Activated CD4-positive, alpha-beta T cell treated with anti-CD3 and anti-CD28 coated beads for 48 hours (primary cell): Measurements from ENCODE around the gene PPM1J.
"Not testable (repeated sequence)": the region's sequence is repeated elsewhere in the genome, so short reads cannot be mapped to it uniquely, and the experiment has no call there.

ENCODE experiments used
- DNase-seq: peaks from one replicate; pipeline ENCODE4 v3.0.0-alpha.2; 2020

Gene PPM1J

DNA sequence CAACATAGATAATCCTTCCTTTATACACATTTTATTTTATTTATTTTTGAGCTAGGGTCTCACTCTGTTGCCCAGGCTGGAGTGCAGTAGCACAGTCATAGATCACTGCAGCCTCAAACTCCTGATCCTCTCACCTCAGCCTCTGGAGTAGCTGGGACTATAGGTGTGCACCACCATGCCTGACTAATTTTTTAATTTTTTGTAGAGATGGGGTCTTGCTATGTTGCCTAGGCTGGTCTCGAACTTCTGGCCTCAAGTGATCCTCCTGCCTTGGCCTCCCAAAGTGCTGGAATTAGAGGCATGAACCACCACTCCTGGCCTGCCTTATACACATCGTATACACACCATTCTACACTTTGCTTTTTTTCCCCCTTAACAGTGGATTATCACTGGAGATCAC, 6.2 kb upstream of the PPM1J start:
- not testable (repeated sequence) for DNase-seq

DNA sequence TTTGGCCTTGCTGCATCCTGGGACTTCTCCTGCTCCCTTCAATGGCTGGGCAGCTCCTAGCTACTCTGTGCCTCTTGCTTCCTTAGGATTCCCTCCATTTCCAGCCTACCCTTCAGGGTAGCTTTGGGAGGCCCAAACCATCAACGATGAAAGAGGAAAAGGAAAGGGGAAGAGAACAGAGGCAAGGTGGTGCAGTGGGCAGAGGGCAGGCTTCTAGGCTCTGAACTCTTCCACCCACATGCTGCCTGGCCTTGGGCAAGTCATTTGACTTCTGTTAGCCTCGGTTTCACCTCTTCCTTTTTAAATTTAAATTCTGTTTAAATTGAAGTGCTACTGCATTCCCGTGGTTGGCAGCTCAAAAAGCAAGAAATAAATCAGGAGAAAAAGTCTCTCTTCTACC, 5.7 kb upstream of the PPM1J start:
- DNase-seq: no peak

DNA sequence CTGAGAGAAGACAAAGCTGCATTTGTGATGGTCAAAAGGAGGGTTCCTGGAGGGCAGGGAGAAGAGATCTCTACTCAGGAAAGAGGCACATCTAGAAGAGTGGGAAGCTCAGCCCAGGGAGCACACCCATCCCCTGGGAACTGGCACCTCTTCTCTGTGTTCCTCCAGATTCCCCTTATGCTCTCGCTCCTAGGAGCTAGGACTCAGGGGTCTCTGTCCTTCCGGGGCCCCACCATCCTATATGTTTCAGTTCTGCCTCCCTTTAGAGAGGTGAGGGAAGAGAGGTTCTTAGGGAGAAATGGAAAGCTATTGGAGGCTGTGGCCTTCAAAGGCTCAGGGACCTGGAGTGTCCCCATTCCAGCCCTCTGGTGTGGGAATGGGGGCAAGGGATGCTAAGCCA, 4.6 kb upstream of the PPM1J start:
- no peak for DNase-seq

DNA sequence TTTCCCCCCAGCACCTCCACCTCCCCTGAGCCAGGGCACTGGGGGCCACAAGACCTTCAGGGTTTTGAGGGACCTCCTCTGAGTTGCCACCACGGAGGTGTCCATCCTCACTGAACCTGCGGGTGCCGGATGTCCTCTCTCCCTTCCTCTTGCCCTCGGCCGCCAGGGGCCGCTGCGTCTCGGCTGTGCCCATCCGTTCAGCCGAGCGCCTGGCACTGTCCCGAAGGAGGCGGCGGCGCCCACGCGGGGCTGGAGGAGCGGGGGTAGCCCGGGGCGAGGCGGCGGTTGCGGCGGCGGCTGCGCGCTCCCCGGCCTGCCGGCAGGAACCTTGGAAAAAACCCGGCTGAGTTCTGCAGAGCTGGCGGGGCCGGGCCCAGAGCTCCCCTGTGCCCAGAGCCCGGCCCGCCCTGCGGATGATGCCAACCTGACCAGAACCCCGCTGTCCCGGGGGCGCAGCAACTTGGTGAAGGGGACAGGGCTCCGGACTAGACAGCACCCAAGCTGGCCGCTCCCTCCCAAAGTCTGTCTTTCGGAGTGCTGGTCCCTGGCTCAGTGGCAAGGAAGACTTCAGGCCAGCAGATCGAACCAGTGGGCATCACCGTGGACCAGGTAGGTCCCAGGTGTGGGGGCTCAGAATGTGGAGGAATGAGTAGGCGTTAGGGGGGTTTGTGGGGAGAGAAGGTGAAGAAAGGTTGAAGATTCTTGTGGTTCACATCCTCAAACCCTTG, 3.7 kb upstream of the PPM1J start:
- peak; percentile 87 for DNase-seq

DNA sequence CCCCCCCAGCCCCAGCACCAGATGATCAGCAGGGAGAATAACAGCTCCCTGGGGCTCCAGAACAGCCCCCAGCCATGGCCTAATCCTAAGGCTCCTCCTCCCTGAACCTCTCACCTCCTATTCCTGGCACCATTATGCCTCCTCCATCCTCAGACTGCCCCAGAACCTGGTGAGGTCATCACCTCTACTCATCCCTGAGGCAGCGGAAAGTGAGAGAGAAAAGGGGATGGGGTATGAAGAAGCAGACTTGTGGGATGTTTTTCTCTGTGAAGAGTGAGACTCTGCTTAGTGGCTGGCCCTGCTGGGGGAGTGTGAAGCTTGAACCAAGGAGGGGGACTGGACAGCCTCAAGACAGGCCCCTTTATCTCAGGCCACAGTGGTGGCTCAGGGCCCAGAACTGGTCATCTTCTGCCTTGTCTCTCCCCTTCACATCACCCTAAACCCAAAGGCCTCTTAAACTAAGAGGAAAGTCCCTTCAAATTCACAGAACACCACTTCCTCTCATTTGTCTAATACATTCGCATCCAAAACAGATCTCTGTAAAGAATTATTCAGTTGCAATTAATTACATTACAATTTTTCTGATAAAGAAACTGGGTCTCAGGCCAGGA, 2.2 kb upstream of the PPM1J start:
- no peak for DNase-seq

DNA sequence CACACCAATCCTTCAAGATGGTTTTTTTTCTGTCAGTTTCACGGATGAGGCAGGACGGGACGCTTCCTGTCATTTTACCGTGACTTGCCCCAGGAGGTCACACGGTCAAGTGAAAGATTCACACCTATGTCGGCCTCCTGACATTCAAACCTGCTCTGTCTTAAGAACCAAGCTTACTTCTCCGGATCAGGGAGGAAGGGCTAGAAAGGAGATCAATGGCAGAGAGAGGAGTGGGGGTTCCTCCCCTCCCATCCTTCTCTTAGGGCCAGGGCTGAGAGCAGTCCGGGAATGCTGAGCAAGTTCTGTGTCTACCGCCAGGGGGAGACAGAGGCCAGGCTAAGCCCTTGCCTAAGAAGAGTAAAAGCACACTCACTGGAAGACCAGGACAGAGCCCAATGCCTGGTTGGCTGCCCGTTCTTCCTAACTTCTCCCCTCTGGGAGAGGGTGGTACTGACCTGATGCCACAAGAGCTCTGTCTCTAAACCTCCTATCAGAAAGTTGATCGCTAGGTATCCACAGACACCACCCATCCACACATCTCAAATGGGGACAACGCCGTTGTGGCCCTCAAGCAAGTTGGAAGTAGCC, 1.1 kb upstream of the PPM1J start:
- DNase-seq: peak; percentile 87

DNA sequence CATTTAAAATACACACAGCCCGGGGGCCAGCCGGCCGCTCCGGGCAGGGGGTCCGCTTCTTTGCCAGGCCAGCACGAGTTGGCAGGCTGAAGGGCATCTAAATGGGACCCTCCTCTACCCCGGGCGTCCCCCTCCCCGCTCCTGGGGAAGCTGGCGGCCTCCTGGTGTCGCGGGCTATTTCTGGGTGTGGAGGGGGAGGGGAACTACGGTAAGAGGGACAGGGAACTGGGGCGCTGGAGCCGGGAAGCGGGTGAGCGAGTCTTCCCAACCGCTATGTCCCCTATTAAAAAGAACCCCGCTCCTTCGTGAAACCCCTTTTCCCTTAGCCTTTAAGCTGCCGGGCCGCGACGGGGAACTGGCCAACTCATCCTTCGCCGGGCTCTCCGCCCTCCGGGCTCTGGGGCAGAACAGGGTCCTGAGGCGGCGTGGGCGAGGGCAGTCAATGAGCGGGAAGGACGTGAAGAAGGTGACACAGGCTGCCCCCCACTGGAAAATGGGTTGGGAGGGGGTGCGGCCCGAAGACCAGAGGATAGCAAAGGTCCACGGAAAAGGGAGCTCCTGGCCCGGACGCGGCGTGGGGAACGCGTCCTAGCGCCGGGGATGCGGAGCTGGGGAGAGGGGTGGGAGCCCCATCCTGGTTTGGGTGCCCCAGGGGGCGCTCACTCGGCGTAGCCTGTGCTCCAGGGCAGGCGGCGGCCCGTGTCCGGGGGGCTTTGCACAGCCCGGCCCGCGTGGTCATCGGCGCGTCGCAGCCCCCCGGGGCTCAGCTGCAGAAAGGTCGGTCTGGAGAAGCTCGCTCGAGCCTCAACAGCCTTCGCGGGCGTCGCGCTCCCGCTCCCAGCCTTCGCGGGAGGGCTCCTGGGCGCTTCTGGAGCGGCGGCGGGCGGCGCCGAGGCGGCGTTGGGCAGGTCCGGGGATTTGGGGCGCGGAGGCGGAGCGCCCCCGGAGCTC, 544 bp downstream of the PPM1J start:
- no peak for DNase-seq

DNA sequence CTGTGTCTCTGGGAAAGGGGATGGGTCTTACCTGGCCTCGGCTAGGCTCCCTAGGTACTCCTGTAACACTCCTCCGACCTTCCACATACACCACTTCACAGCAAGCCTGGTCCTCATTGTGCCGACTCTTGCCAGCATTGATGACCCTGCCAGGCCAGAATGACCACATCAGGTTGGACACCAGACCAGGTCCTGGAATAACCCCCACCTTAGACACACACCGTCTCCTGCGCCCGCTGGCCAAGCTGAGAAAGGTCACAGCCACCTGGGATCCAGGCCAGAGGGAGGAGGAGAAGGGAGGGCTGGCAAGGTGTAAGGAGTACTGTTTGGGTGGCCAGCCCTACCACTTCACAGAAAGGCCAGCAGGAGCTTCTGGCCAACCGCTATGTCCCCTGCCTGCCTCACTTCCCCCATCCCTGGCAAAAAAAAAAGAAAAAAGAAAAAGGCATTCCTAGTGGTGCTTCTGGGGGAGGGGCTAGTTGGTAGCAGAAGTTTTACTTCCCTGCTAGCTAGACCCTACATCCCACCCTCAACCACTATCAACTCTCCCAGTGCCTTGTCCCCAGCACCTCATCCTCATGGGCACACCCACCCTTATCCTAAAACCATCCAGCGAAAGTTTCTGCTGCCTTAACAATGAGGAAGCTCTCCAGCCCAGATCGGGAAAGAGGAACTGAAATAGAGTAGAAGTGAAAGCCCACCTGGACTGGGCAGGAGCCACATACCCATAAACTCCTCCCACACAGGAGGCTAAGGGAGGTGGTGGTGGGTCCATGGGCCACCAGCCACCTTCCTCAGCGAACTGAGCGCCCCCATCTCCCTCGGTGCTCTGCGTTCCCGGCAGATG, 1.4 kb downstream of the PPM1J start:
- no peak for DNase-seq

DNA sequence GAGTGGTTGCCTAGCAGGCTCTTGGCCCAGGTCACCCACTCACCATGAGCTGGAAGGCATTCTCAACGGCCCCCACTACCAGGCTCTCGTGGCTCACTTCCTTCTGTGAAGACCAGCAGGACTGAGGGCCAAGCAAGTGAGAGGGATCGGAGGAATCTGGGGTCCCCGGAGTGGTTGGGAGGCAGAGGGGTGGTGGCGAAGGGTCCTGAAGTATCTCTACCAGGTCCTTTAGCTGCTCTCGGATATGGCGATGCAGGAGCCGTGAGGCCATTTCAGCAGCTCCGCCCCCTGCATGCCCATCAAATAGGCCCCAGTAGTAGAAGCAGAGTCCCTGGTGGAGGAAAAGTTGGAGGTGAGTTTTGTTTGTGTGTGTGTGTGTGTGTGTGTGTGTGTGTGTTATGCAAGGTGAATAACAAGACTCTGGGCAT, 2.4 kb downstream of the PPM1J start:
- no peak for DNase-seq

DNA sequence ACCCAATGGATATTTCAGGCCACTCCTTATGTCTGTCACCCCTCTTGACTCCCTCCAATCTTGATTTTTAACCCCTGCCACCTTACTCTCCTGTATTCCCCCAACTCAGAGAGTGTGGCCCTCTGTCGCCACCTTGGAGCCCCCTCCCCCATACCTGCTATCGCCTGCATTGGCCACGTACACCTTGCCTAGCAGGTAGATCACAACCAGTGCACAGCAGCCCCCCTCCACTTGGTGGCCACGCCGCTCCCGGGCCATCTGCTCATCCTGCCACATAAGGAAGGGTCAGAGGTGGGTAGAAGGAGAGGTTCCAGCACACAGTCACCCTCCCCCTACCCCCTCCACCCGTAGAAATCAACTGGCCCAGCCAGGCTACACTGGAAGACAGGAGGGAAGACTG, 2.9 kb downstream of the PPM1J start:
- DNase-seq: no peak

DNA sequence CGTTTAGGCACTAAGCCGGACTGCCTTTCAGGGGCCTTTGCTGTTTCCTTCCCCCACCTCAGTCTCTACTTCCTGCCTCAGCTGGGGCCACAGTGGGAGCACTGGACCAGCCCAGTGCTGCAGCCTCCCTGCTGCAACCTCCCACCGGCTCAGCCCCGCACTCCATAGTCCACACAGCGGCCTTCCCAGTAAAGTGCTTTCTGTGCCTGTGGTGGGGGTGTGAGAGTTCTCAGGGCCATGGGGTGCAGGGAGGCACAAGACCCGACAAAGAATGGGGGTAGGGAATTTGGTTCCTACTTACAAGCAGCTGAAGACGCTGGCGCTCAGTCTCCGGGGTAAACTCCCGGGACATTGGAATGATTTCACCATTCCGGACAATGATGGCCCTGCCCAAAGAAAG, 3.5 kb downstream of the PPM1J start:
- DNase-seq: no peak

DNA sequence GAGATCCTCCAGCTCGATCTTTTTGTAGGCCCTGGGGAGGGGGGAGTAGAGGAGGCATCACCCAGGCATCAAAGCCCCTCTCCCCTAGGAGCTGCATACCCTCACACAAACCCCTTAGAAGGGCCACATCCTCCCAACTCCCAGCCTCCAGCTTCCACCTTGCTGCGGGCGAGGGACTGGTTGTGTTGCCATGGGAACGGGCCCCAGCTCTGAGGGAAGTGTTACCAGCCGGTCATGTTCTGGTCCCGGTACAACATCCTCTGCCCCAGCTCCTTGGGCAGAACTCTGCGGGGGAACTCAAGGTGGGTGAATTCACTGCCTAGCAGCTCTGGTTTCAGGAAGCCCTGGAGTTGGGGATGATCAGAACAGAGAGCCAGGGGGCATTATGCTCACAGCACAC, 4.1 kb downstream of the PPM1J start:
- DNase-seq: no peak

DNA sequence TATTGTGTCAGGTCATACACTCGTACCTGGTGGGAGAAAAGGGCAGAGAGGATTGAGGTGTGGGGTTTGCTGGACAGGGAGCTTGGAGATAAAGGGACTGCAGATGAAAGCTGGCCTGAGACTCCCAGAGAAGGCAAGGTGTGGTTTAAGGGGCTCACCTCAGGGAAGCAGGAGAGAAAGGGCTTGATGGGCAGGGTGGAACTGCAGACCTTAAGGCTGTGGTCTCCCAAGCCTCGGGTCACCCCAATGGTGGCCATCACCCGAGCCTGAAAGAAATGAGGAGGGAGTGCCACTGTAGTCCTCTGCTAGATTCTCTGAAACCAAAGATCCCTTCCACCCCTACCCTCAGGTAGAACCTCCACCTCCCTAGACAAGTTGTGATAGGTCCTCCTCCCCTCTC, 4.5 kb downstream of the PPM1J start:
- no peak for DNase-seq

DNA sequence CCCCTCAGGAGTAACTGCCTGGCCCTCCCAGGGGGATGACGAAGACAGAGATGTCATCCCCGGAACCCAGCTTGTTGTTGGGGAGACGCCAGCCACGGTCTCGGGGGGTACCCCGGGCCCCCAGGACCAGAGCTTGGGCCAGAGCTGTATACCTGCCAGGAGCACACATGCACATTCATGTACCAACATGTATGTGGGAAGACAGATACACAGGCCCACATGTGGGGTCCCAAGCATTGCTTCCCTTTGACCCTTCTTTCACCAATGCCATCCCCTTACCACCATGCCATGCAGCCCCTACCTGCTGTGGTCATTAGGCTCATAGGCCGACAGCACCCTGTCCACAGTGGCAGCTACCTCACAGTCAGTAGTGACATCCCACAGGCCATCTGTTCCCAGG, 5.0 kb downstream of the PPM1J start:
- no peak for DNase-seq

DNA sequence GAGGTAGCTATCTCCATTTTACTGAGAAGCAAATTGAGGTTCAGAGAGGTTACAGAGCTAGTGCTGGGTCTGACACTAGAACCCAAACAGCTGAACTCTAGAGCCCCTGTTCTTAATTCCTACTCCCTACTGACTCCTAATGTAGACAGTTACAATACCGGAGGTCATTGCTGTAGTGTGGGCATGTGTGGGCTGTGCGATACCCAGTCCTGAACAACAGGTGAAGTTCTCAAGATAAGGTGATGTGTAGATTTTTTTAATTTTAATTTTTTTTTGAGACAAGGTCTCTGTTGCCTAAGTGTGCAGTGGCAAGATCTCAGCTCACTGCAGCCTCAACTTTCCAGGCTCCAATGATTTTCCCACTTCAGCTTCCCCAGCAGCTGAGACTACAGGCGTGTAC, 6.6 kb downstream of the PPM1J start:
- no peak for DNase-seq

DNA sequence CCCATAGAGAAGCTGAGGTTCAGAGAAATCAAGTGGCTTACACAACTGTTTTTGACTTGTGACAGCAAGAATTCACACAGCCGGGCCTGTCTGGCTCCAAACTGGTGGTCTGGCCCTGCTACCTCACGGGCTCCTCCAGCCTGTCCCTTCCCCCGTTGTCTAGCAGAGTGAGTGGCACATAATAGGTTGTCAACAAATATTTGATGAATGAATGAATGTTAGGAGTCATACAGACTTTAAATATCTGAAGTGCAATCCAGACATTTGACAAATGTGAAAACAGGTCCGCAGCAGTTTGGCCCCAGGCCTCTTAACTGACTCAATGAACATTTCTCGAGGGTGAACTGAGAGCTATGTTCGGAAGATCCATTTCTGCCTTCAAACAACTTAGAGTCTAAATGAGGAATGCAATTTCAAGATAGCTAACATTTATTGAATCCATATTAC, 7.1 kb downstream of the PPM1J start:
- DNase-seq: no peak

DNA sequence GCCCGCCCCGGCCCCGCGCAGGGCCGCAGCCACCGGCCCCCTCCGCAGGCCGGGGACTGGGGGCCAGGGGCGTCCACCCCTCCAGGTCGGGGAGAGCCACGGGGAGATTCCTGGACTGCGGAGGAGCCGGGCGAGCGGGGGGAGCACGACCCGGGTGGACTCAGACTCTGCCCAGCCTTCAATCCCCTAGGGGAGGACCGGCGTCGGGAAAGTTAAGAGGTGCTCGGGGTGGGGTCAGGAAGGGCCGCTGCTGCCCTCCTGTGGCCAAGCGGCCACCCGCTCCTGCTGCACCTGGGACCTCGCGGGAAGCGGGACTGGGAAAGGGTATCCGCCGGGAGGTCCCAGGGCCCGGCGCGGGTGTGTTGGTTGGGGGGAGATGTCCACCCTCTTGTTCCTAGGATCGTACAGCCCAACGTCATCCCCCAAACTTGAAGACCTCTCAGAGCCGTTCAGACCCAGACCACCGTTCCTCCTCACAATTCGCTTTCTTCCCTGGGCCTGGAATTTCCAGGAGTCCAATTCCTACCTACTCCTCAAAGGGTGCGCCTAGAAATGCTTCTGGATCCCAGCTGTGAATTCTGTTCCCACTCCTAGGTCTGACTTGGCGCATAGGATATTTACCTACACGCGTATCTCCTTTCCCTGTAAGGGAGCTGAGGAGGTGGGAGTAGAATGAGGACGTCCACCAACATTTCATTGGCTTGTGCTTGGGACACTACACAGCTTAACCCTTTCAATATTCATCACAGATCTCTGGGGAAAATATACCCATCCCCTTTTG, 7.7 kb downstream of the PPM1J start:
- DNase-seq: peak; percentile 77

DNA sequence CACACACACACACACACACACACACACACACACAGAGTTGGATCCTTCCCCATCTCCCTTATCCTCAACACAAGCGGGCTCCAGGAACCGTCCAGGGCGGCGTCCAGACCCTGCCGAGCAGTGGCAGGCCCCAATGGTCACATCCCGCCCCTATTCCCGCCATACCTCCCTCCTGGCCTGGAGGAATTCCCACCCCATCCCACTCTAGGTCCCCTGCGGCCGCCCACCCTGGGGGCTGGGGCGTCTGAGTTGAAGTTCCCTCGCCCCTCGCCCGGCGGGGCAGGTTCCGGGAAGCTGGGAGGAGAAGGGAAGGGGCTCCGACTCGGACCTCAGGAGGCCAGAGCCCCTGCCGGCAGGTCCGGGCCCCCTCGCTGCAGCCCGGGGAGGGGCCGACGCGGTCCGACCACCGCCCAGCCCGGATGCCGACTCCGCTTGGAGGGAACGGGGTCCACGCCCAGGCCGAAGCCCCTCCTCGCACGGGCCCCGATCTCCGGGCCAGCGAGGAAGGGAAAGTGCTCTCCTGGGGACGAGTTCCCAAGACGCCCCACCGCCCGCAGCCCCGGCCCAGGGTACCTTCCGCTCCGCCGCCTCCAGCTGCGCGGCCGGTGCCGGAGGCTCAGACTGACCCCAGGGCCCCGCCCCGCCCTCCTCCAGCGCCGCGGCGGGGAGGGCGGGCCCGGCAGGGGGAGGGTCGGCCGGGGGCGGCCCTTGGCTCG, 8.5 kb downstream of the PPM1J start, which contains the start of gene RHOC:
RHOC (minus strand) TSS at position 623 of the 716 bp plus-strand sequence. CDS start 3,328 bp downstream, outside the sequence.
- DNase-seq: peak; percentile 39

DNA sequence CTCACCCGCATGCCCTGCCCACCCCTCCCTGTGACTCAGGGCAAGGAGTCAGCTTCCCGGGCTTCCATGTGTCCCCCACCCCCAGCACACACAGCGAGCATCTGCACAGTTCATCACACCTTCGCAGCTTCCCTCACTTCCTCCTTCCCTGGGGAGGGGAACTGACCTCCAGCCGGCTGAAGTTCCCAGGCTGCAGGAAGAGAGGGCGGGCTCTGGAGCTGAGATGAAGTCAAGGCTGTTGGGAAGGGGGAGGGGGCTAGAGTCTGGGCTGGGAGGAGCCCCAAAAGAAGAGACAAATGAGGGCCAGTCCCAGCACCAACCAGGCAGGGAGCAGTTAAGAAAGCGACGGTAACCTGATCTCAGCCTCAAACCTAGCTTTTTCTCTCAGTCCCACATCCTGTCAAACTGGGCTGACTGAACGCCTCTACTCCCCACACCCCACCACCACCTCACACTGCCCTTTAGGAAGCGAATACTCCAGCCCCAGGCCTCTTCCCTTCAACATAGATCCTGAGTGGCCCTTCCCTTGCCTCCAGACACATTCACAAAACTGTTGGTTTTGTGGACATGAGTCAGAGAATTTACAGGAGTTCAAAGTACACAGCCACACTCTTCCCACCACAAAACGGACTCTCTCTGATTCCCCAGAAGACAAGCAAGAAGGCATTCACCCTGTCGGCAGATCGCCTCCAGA, 10.1 kb downstream of the PPM1J start:
- peak; percentile 70 for DNase-seq

DNA sequence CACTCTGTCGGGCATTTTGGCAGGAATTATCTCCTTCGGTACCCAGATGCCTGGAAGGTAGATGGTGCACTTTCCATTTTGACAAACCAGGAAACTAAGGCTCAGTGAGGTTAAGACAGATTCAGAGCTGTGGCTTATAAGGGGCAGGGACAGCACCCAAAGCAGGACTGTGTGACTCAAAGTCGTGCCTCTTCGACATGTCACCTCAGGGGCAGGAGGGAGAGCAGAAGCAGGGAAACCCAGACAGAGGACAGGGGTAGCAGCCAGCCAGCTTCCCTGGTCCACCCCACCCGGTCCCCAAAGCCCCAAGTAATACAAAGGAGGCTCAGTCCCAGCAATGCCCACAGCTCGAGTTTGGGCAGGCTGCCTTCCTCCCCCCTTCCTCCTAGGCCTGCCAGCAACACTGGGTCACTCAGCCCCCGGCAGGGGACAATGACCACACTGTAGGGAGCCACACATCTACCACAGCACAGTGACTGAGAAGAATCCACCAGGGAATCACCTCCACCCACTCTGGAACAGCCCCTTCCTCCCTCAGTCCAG, 10.7 kb downstream of the PPM1J start:
- peak; percentile 58 for DNase-seq
